SJCRH30 (cell line): ENCODE data around the gene NACC2. TPM values are rescaled to one million over a fixed set of nuclear protein-coding genes. Genes with fewer than 3 reads are reported as not detected.

ENCODE experiments used
- DNase-seq, 2 experiments: peaks; one replicate each; pipeline ENCODE4 v3.0.0-alpha.2; 2015 to 2020
- H3K27ac ChIP-seq: fragments of 250-450 bp; sonication (Bioruptor Pico); 2 replicates; pipeline ENCODE4 v1.5.1; 2020; ENCODE audit warnings: mild to moderate bottlenecking, moderate library complexity
- H3K27me3 ChIP-seq: fragments of 250-450 bp; sonication (Bioruptor Pico); 2 replicates; pipeline ENCODE4 v1.5.1; 2020; ENCODE audit warnings: mild to moderate bottlenecking, moderate library complexity
- H3K36me3 ChIP-seq: fragments of 250-450 bp; sonication (Bioruptor Pico); 2 replicates; pipeline ENCODE4 v1.5.1; 2020; ENCODE audit warnings: mild to moderate bottlenecking, moderate library complexity
- H3K4me1 ChIP-seq: fragments of 250-450 bp; sonication (Bioruptor Pico); 2 replicates; pipeline ENCODE4 v1.5.1; 2020; ENCODE audit warnings: mild to moderate bottlenecking, moderate library complexity
- H3K4me3 ChIP-seq: fragments of 250-450 bp; sonication (Bioruptor Pico); 2 replicates; pipeline ENCODE4 v1.5.1; 2020; ENCODE audit warnings: mild to moderate bottlenecking, moderate library complexity
- H3K9me3 ChIP-seq: fragments of 250-450 bp; sonication (Bioruptor Pico); replicated peaks from 2 replicates; pipeline ENCODE4 v1.5.1; 2020; ENCODE audit warnings: mild to moderate bottlenecking, moderate library complexity
- total RNA-seq: library from RNA; depleted of rRNA; stranded (reverse); fragments of >200 nt; shearing (Covaris generic); gene quantifications from 2 replicates; pipeline ENCODE4 v1.2.3, GENCODE V29; 2014

The NACC2 gene
- total RNA-seq, 1 experiment from 2014 or later = 4.4 TPM

DNA sequence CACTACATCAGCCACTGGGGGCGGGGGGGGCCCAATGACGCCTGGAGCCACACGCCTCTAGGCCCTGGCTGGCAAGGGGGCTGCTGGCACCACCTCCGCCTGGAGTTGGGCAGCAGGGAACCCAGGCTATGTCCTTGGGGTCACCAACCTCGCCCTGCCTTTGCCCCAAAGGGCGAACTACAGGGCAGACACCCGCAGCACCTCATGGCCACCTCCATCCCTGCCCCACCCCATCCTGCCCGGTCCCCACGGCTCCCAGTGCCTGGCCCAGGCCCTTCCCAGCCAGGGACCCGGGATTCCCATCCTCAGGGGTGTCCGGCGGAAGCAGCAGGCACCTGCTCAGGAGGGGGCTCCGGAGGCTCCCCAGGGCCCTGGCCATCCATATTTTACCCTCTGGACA is 37.0 kb downstream of the NACC2 start:
- no peak overlapping the region for H3K4me3 ChIP-seq
- peak overlapping the region; percentile 14; the same call in 1 of the 2 replicates for H3K27ac ChIP-seq
- H3K4me1 ChIP-seq = peaks cover 64% of the 10 kb centered on the region
- no peak for DNase-seq
- no peaks in the 10 kb centered on the region for H3K9me3 ChIP-seq
- H3K36me3 ChIP-seq = no peaks in the 10 kb centered on the region
- H3K27me3 ChIP-seq = no peaks in the 10 kb centered on the region

DNA sequence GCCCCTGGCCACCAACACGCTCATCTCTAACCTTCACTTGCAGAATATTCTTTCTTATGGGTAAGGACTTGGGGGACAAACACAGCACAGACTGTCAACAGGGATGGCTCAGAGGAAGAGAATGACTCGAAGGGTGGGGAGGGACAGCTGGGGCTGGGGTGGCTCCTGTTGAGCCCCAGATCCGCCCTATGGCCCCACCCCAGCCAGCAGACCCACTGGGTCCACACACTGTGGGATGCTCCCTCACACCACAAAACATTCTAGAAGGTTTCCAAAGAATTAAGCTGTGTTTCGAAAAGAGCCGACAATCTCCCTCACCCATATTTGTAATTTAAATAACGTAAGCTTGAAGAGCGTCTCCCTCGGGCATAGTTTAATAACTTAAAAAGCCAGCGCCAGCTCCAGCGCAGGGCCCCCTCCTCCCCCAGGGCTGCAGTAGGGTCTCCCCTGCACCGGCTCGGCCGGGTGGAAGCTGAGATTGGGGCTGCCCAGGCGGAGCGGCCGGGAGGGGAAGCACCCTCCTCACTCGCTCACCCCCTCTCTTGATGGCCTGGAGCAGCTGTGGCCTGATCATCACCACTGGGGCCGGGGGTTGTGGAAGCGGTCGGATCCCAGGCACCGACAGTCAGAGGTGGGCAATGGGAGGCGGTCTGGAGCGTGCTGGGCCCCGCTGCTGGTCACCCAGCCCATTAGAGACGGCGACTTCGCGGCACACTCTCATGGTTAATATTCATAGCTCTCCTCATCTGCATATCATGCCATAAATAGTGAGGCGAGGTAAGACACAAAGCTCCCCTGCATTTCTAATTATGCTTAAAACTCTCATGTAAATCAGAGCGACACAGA is 37.6 kb downstream of the NACC2 start:
- no peak overlapping the region for H3K4me3 ChIP-seq
- DNase-seq = peak; percentile 90 to 93
- peaks cover 69% of the 10 kb centered on the region for H3K4me1 ChIP-seq
- H3K27me3 ChIP-seq = no peaks in the 10 kb centered on the region
- H3K36me3 ChIP-seq = no peaks in the 10 kb centered on the region
- peak overlapping the region; percentile 14; the same call in 1 of the 2 replicates for H3K27ac ChIP-seq
- no peaks in the 10 kb centered on the region for H3K9me3 ChIP-seq

DNA sequence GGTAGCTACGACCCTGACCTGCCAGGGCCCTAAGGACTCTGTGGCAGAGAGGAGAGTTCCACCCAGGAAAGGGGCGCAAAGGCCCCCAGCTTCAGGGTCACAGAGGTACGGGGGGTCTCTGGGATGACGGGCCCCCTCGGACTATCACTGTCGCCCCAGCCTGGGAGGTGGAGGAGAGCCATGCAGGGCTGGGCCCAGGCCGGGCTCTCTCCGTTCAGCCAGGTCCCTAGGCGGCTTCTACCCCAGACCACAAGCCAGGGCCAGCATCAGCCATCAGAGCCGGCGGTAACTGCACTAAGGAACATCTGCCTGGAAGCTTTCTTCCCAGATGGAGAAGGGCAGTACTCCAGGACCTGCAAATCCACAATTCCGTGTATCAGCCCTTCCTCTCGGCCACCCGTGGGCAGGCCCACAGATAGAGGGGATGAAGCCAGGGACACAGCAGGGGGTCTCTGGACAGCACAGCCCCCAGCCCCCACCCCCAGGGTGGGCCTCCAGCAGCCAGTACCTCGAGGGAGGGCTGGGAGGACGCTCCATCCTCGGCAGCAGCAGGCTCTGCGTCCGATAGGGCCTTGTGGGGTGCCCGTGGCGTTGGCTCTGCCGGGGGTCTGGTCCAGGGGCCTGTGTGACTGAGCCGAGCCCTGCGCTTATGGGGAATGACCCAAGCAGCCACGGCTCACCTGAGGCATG is 38.4 kb downstream of the NACC2 start:
- DNase-seq = peak in 1 of 2 experiments; percentile 35
- H3K36me3 ChIP-seq = no peaks in the 10 kb centered on the region
- H3K9me3 ChIP-seq = no peaks in the 10 kb centered on the region
- H3K27me3 ChIP-seq = no peaks in the 10 kb centered on the region
- no peak overlapping the region for H3K4me3 ChIP-seq
- H3K27ac ChIP-seq = no peak overlapping the region
- H3K4me1 ChIP-seq = peaks cover 69% of the 10 kb centered on the region

DNA sequence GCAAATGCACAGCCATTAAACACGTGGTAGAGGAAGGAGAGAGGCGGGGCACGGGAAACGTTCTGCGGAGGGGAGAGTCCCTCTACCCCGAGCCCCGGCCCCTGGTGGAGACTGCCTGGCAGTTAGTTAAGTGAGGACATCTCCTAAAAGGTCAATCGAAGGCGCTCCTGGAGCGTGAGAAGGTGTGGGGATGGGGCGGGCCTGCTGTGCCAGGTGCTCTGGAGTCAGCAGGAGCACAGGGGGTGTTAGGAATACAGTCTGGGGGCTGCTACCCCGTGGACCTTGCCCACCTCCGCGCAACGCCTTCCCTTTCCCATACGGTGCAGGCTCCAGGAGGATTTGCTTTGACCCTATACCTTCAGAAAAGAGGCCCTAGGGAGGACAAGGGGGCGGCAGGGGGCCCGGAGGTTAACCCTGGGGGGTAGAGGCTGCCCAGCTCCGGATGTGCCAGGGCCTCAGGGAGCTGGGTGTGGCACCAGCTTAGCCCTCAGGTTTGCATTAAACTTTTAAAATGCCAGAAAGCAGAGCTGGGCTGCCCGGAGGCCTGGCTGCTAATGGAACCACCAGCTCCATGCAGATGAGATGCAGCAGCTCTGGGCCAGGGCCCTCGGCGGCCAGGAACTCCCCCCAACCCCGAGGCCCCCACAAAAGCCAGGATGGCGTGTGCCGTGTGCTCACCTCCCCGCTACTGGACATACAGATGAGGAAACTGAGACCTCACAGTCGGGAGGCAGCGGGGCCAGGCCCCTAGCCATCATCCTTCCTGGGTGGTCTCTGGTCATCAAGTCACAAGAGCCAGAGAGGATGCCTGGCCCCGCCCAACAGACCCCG is 39.2 kb downstream of the NACC2 start:
- H3K4me3 ChIP-seq = no peak overlapping the region
- H3K27ac ChIP-seq = no peak overlapping the region
- no peaks in the 10 kb centered on the region for H3K27me3 ChIP-seq
- peaks cover 62% of the 10 kb centered on the region for H3K4me1 ChIP-seq
- no peaks in the 10 kb centered on the region for H3K36me3 ChIP-seq
- DNase-seq = no peak
- no peaks in the 10 kb centered on the region for H3K9me3 ChIP-seq

DNA sequence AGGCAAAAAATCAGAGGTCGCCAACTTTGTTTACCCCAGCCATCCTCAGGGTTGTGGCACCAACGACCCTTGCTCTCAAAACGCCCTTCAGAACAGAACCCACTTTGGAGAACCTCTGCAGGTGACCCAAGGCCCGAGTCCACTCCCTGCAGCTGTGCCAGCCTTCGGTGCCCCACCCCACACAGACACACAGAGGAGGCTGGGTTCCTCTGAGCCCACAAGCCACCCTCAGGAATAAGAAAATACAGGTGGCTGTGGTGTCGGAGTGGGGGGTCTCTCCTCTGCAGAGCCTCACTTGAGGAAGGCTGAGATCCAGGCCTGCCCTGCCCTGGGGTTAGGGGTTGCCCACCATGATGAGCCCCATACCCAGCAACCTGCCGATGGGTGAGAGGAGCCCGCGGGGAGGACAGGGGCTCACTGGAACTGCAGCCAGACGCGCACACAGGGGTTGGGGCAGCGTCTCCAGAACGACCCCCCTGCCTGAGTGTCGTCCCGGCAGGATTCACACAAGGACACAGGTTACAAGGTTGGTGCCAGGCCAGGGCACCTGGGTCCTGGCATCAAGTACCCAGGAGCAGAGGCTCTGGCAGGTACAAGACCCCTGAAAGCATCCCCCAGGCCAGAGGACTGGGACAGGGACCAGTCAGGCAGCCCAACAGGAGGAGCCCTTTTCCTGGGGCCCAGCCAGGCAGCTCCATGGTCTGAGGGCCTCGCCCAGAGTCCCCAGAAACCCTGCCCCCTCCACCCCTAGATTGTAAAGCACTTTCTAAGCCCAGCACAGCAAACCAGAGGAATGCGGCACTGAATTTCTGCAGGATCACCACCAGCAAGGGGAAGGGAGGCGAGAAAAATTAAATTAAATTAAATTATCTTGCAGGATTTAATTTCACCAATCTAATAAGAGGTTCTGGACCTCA is 40.0 kb downstream of the NACC2 start:
- Histone ChIP-seq H3K4me1 (peaks cover 53% of the 10 kb centered on the region), H3K36me3 (no peaks in the 10 kb centered on the region), H3K4me3 (no peak overlapping the region), H3K27me3 (no peaks in the 10 kb centered on the region), H3K27ac (no peak overlapping the region), H3K9me3 (no peaks in the 10 kb centered on the region)
- DNase-seq = no peak

DNA sequence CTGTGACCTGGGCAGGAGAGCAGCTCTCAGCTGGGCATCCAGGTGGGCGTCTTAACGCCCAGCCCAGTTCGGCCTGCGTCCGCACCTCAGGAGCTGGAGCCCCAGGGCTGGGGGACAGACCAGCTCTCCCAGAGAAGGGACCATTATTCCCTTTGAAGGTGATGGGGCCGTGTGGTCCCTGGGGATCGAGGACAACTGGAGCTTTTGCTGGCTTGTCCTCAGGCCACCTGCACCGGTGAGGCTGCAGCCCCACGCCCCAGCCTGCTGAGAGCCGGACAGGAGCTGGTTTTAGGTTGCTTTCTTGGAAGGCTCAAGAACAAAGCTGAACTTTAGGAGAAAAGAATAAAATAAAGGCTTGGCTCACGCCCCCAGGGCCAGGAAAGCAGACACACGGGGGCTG is 40.9 kb downstream of the NACC2 start:
- no peak for DNase-seq
- no peaks in the 10 kb centered on the region for H3K27me3 ChIP-seq
- peaks cover 45% of the 10 kb centered on the region for H3K4me1 ChIP-seq
- H3K4me3 ChIP-seq = no peak overlapping the region
- no peaks in the 10 kb centered on the region for H3K36me3 ChIP-seq
- no peak overlapping the region for H3K27ac ChIP-seq
- no peaks in the 10 kb centered on the region for H3K9me3 ChIP-seq

DNA sequence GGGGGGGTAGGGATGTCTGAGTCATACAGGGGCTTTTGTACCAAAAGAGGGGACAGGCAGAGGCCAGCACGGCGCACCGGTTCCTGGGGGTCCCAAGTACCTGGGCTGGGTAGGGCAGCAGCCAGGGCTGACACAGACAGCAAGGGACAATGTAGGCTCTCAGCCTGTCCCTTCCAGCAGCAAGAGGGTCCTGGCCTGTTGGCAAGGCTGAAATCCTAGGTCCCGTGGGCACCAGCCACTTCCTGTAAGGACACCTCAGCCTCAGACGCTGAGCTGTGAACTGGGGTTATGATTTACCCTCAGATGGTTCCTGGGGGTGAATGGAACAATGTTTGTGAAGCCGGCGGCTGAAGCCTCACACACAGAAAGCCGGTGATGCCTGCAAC is 41.3 kb downstream of the NACC2 start:
- no peaks in the 10 kb centered on the region for H3K9me3 ChIP-seq
- H3K27ac ChIP-seq = no peak overlapping the region
- H3K36me3 ChIP-seq = no peaks in the 10 kb centered on the region
- H3K27me3 ChIP-seq = no peaks in the 10 kb centered on the region
- no peak overlapping the region for H3K4me3 ChIP-seq
- peaks cover 41% of the 10 kb centered on the region for H3K4me1 ChIP-seq
- DNase-seq = no peak

DNA sequence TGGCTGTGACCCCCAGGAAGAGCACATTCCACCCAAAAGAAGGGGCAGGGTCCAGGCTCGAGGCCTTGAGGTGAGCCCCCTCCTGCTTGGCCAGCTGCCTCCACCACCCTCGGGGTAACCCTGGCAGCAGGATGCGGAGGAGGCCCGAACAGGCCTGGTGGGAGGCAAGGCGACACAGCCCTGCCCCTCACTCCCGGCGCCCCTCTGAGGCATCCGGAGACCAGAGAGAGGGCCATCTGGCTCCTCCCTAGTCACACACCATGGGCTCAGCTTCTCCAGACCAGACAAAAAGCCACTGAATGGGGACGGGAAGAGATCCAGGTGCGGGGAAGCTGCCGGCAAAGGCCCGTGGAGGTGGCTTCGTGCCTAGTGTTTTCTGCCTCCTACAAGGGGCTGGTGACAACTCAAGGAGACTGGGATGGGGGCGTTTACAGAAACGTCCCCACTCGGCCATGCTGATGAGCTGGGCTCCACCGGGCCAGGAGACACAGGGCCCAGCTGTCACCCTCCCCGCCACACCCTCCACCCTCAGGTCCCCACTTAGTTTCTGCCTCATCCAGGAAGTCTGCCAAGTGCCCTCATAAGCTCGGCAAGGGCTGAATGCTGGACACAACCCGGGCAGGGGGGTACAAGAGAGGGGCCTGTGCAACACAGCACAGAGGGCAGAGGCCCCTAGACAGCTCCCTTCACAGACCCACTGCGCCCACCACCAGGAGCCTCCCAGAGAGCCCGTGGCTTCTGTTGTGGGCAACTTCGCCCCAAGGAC is 41.9 kb downstream of the NACC2 start:
- peak; percentile 49 to 57 for DNase-seq
- Histone ChIP-seq H3K27ac (peak overlapping the region; percentile 39; the same call in 1 of the 2 replicates), H3K4me3 (peak overlapping the region; percentile 61), H3K4me1 (peaks cover 36% of the 10 kb centered on the region), H3K36me3 (no peaks in the 10 kb centered on the region), H3K27me3 (no peaks in the 10 kb centered on the region), H3K9me3 (no peaks in the 10 kb centered on the region)

DNA sequence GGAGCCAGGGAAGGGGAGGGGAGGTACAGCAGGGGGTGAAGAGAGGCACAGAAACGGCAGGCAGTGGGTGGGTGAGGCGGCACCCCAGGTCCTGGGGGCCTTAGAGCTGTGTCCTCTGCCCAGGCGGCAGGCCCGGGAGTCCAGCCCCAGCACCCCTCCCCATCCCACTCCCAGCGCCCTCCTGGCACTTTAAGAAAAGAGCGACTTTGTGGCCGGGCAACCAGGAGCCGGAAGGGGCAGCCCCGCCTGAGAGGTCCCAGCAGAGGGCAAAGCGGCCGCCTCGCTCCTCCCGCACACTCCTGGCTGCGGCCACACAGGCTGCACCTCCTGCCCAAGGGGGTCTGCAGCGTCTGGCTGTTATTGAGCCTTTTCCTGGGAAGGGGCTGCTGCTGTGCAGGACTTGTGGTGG is 42.6 kb downstream of the NACC2 start:
- DNase-seq = peak; percentile 47 to 51
- Histone ChIP-seq H3K4me1 (peaks cover 29% of the 10 kb centered on the region), H3K27me3 (no peaks in the 10 kb centered on the region), H3K4me3 (peak overlapping the region; percentile 61), H3K27ac (peak overlapping the region; percentile 39; the same call in 1 of the 2 replicates), H3K9me3 (no peaks in the 10 kb centered on the region), H3K36me3 (no peaks in the 10 kb centered on the region)

DNA sequence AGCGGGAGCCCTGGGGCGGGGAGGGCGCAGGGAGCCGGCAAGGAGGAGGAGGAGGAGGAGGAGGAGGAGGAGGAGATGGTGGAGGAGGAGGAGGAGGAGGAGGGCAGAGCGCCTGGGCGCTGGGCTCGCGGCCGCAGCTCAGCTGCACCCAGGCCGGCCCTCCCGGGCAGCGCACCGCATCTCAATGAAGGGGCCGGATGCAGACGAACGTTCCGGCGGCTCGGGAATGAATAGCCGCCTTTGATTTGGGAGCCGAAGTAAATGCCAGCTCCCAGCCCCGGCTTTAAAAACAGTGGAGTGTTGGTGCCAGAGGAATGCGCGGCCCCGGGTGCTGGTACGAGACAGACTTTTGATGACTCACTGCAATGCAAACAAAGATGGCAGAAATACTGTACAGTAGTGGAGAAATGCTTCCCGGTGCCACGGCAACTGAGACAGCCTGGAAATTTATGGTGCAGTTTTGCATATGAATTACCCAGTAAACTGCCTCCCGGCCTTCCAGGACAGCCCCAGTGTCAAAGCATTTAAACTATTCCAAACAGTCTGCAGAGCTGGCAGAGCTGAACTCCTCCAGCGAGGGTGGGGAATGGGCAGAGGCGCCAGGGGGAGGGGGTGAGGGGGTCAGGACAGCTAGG is 43.1 kb downstream of the NACC2 start:
- Histone ChIP-seq H3K27me3 (no peaks in the 10 kb centered on the region), H3K36me3 (no peaks in the 10 kb centered on the region), H3K4me3 (peak overlapping the region; percentile 61), H3K27ac (peak overlapping the region; percentile 39; the same call in 1 of the 2 replicates), H3K4me1 (peaks cover 23% of the 10 kb centered on the region), H3K9me3 (no peaks in the 10 kb centered on the region)
- peak; percentile 86 for DNase-seq

DNA sequence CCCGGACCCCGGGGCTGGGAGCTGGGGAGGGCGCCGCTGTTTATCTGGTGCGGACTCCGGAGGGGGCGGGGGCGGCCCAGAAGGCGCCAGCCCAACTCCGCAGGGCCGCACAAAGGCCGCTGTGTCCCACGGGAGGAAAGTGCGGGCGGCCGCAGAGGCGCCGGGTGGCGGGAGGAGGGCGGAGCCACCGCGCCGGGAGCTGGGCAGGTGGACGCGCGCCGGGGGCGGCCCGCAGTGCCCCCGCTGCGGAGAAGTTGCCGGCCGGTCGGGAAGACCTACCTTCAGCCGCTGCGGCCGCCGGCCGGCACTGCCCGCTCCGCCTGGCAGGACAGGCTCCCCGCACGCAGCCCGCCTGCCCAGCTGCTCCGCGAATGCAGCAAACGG is 43.6 kb downstream of the NACC2 start:
- Histone ChIP-seq H3K4me3 (peak overlapping the region; percentile 61), H3K27ac (peak overlapping the region; percentile 39; the same call in 1 of the 2 replicates), H3K4me1 (peaks cover 18% of the 10 kb centered on the region), H3K9me3 (no peaks in the 10 kb centered on the region), H3K36me3 (no peaks in the 10 kb centered on the region), H3K27me3 (no peaks in the 10 kb centered on the region)
- DNase-seq = peak; percentile 36 to 46

DNA sequence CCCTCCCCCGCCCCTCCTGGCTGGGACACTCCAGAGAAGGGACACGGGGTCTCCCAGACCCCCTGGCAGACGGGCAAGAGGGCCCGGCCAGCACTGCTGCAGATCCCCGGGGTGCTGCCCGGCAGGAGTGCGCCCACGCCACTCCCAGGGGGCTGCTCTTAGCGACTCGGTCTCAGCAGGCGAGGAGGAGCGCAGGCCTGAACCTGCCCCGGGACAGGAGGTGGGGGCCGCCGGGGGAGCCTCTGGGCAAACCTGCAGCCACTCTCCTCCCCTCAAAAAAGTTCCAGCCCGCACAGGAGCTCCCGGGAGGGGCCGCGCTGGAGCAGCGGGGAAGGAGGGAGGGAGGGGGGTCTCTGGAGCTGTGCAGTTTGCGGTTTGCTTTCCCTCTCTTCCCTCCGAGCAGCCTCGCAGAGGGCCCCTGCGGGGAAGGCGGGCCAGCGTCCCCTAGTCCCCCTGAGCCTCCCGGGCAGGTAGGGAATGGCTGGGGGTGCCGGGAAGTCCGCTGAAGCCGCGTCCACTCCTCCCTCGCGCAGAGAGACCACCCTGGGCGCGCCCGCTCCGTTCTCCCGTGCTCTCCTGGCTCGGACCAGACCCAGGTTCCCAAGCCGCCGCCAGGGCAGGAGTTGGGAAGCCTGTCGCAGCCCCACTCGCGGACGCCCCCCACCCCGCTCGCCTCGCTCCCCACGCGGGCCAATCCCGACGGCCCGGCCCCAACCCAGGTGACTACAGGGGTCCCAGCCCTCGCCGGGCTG is 44.2 kb downstream of the NACC2 start:
- peak overlapping the region; percentile 61 for H3K4me3 ChIP-seq
- peak overlapping the region; percentile 39; the same call in 1 of the 2 replicates for H3K27ac ChIP-seq
- DNase-seq = peak; percentile 39 to 43
- no peaks in the 10 kb centered on the region for H3K36me3 ChIP-seq
- H3K4me1 ChIP-seq = peaks cover 17% of the 10 kb centered on the region
- H3K27me3 ChIP-seq = no peaks in the 10 kb centered on the region
- H3K9me3 ChIP-seq = no peaks in the 10 kb centered on the region
